HL-60 (cell line): ENCODE measurements around the gene ZP3.
"Not testable (repeated sequence)": the region's sequence is repeated elsewhere in the genome, so short reads cannot be mapped to it uniquely, and the experiment has no call there.

Source experiments
- CTCF ChIP-seq: IDR thresholded peaks from one replicate; pipeline ENCODE4 v1.5.1; 2011; ENCODE audit warnings: low read length, control low read depth, inconsistent platforms; ENCODE audit not compliant: insufficient read depth
- GABPA ChIP-seq: IDR thresholded peaks from 2 replicates; pipeline ENCODE4 v1.6.1; 2012; ENCODE audit warnings: low read depth
- POLR2AphosphoS5 ChIP-seq: IDR thresholded peaks from 2 replicates; pipeline ENCODE4 v1.6.1; 2012; ENCODE audit warnings: low read depth
- SPI1 ChIP-seq: IDR thresholded peaks from 2 replicates; pipeline ENCODE4 v1.6.1; 2012; ENCODE audit warnings: low read depth, mild to moderate bottlenecking, borderline replicate concordance

- TF ChIP-seq GABPA, CTCF, POLR2AphosphoS5, SPI1: not testable (repeated sequence)
Measured at GRCh38 chr7:76425558-76425957, 808 bp downstream of the ZP3 start.
